Measurements from ENCODE around the gene TFF2. TPM values are rescaled to one million over a fixed set of nuclear protein-coding genes. Genes with fewer than 3 reads are reported as not detected.

The TFF2 gene
- total RNA-seq, 2 experiments from 2014 or later = not detected

DNA sequence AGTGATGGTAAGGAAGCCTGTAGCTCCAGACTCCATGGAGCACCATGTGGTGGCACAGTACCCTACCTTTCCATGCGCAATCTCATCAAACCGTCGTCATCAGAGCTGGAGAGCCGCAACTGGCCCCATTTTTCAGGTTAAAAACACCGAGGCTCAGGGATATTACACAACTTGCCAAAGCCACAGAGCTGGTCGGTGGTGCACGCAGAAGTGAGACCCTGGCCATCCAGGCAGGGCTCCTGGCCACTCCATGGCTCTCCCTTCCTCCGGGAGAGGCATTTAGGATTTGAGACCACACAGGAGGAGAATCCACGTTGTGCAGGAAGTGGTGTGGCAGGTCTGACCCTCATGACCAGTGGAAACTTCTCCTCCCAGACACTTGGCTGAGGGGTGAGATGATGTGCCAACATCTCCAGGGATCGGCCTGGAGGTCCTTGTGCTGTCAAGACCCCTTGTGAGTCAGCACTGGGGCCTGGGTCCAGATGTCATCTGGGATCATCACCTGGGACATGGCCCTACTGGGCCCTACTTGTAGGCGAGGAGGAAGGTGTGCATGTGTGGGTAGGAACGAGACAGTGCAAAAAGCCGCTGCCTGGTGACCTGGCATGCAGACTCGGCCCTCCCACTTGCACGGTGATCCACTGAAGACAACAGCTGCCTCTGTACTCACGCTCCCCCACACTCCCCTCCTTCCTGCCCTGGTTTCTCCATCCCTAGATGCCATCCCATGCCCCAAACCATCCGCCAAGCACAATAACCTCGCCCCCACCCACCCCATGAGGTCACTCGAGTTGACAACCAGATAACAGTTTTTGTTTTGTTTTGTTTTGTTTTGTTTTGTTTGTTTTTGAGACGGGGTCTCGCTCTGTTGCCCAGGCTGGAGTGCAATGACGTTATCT lies 46.0 kb downstream of the TFF2 start:
- Mint-ChIP-seq H3K9me3 (no peaks in the 10 kb centered on the region), H3K4me1 (peaks cover 19% of the 10 kb centered on the region), H3K27ac (no peak overlapping the region), H3K4me3 (no peak overlapping the region), H3K36me3 (no peaks in the 10 kb centered on the region), H3K27me3 (peaks cover 6% of the 10 kb centered on the region)
- POLR2A ChIA-PET = no interaction called here
- no peak for DNase-seq
- no peak for ATAC-seq (ENCODE audit: low read depth)

DNA sequence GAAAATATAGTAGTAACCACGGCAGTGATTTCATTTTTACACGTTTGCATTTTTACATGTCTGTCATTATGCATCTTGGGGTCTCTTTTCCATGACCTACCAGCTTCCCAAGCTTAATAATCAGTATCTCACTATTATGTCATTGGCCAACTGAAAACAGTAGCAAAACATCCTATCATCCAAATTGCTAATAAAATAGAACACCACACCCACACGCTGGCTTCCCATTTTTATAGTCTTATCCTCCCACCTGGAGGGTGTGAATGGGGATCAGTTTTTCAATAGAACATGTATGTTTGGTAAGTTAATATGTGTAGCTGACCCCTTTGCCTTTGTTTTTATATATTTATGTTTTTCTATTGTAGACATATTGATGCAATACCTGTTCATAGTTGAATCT lies 47.4 kb downstream of the TFF2 start:
- POLR2A ChIA-PET = no interaction called here
- H3K27me3 Mint-ChIP-seq = peaks cover 6% of the 10 kb centered on the region
- no peak overlapping the region for H3K27ac Mint-ChIP-seq
- H3K9me3 Mint-ChIP-seq = no peaks in the 10 kb centered on the region
- H3K4me1 Mint-ChIP-seq = peaks cover 23% of the 10 kb centered on the region
- H3K36me3 Mint-ChIP-seq = no peaks in the 10 kb centered on the region
- no peak for ATAC-seq (ENCODE audit: low read depth)
- no peak overlapping the region for H3K4me3 Mint-ChIP-seq
- DNase-seq = no peak

DNA sequence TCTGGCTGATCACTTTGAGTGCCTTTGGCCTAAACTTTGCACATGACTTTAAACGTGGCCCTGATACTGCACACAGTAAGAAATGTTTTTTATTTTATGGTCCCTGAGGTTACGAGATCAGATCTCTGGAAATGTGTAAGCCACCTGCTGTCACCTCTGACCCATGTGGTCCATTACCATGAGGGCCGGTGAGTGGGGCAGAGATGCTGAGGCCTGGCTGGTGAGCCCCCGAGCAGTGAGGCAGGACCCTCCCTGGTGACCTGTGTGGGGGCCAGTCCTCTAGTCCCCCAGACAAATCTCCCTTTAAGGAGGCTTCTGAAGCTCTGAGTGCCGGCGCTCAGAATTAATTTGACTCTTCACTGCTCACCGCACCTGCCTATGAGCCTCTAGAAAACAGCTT lies 48.0 kb downstream of the TFF2 start:
- Mint-ChIP-seq H3K4me1 (peaks cover 23% of the 10 kb centered on the region), H3K9me3 (no peaks in the 10 kb centered on the region), H3K27me3 (peaks cover 6% of the 10 kb centered on the region), H3K4me3 (no peak overlapping the region), H3K27ac (no peak overlapping the region), H3K36me3 (no peaks in the 10 kb centered on the region)
- POLR2A ChIA-PET = no interaction called here
- no peak for DNase-seq
- no peak for ATAC-seq (ENCODE audit: low read depth)

DNA sequence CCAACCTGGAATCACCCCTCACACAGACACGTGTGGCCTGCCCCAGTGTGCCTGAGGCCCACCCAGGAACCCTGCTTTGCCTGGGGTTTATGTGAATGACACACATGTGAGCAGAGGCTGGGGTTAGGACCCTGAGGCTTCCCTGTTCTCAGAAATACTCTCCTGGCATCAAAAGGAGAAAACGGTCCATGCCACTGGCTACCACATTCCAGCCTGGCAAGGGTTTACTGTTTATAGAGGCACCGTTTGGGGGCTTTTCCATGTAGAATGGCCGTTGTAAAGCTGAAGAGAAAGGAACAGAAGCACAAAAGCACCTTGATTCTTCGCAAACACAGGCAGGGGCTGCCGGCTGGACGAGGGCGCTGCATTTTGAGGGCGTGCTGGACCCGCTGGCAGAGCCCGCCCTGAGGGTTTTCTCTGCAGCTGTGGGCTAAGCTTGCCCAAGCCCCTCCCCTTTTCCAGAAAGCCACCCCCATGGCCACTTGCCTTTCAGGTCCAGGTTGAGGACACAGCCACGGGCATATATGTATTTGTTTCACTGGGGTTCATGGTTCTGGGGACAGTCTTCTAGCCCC lies 48.6 kb downstream of the TFF2 start:
- DNase-seq (no peak), ATAC-seq (ENCODE audit: low read depth) (no peak)
- Mint-ChIP-seq H3K4me1 (peaks cover 23% of the 10 kb centered on the region), H3K36me3 (no peaks in the 10 kb centered on the region), H3K4me3 (no peak overlapping the region), H3K27me3 (peaks cover 6% of the 10 kb centered on the region), H3K9me3 (no peaks in the 10 kb centered on the region), H3K27ac (no peak overlapping the region)
- POLR2A ChIA-PET = no interaction called here

DNA sequence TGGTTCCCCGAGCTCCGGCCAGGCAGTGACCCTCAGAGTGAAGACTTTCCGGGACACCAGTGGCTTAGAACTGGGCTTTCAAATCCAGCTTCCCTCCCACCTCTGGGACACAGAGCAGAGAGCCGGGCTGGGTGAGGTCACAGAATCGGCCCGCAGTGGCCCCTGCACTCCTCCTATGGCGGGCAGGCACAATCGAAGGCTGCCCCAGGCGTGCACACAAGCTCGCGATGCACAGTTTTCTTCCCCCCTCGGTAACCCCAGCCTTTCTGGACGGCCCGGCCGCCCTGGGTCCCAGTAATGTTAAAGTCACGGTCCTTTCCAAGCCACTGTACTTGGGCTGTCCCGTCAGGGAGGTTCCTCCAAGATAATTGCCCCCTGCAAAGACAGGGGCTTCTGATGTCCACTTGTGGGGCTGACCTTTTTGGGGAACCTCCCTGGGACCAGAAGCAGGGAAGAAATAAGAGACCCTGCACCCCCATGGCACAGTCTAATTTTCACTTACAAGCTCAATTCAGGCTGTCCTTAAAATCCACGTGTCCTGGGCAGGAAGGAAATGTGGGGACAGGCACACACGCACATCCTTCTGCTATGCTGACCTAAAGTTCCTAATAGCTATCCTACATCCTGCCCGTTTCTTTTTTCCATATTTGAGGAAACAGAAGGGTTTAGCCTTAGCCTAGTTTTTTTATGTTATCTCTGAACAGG lies 49.3 kb downstream of the TFF2 start:
- Mint-ChIP-seq H3K36me3 (no peaks in the 10 kb centered on the region), H3K27ac (no peak overlapping the region), H3K4me3 (no peak overlapping the region), H3K4me1 (peaks cover 18% of the 10 kb centered on the region), H3K27me3 (peaks cover under 1% of the 10 kb centered on the region), H3K9me3 (no peaks in the 10 kb centered on the region)
- ATAC-seq (ENCODE audit: low read depth) (no peak), DNase-seq (no peak)
- POLR2A ChIA-PET = no interaction called here

DNA sequence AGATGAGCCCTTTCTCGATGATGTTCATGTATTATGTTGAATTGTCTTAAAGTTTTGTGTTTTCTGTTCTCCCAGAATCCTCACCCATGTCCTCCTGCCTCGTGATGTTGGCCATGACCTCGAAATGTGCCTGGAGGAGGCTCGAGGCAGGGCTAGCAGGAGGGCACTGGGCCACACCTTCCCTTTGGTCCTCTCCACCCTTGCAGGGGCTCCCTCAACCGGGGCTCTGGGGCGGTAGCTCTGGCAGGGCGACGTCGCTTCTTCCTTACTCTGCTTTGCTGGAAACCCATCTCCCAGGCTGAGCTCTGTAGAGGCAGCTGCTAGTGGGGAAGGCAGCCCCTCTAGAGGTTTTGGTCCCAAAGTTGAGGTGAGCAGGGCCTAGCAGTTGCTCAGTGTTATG lies 49.8 kb downstream of the TFF2 start:
- Mint-ChIP-seq H3K4me1 (peaks cover 17% of the 10 kb centered on the region), H3K4me3 (no peak overlapping the region), H3K9me3 (no peaks in the 10 kb centered on the region), H3K27ac (no peak overlapping the region), H3K27me3 (no peaks in the 10 kb centered on the region), H3K36me3 (no peaks in the 10 kb centered on the region)
- POLR2A ChIA-PET = no interaction called here
- ATAC-seq (ENCODE audit: low read depth) (no peak), DNase-seq (no peak)

DNA sequence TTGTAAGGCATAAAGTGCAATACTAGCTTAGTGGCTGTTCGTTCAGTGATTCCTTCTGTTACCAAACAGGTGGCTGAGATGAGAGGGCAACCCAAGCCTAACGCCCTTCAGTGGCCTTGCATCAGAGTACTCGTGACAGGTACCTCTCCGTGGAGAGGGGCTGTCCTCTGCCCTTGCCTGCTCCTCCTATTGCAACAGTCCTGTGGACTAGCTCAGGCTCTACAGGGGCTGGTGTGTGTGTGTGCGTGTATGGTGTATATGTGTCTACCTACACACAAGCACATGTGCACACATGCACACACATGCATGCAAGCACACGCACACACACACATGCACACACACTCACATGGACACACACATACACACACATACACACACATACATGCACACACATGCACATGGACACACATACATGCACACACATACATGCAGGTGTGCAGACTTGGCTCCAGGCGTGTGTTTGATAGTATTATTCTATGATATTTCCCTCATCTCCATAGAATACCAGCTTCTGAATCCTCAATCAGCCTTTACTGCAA lies 50.7 kb downstream of the TFF2 start:
- Mint-ChIP-seq H3K27ac (no peak overlapping the region), H3K9me3 (no peaks in the 10 kb centered on the region), H3K4me1 (peaks cover 17% of the 10 kb centered on the region), H3K27me3 (no peaks in the 10 kb centered on the region), H3K4me3 (no peak overlapping the region), H3K36me3 (peaks cover 3% of the 10 kb centered on the region)
- ATAC-seq (ENCODE audit: low read depth) = no peak
- POLR2A ChIA-PET = no interaction called here
- no peak for DNase-seq

DNA sequence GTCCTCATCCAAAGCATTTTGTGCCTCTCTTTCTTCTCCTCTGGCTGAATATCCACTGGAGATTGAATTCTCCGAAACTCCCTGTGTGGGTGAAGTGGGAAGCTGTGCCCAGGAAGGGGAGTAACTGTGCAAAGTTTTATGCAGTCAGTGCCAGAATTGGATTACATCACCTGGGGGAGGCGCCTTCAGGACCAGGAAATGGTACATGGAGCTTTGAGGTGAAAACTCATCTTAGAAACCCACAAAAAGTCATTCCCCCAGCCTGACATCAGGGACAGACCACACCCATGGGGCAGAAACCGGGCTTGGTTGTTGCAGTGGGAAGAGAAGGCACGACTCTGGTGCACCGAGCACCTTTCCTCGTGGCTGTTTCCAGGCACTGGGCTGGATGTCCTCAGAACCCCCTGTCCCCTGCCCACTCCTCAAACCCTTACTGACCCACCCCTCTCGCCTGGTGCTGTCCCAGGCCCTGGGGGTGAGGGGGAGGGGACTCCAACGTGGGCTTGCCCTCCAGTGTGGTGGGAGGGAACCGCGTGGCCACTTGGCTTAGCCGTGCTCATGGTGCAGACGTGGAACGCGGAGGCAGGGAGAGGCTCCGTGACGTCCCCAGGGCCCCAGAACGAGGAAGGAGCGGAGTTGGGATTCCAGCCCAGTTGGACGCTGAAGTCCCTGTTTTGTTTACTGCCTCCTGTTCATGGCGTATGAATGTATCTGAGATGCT lies 51.3 kb downstream of the TFF2 start:
- DNase-seq (no peak), ATAC-seq (ENCODE audit: low read depth) (peak; percentile 77)
- Mint-ChIP-seq H3K4me1 (peaks cover 14% of the 10 kb centered on the region), H3K27me3 (no peaks in the 10 kb centered on the region), H3K4me3 (peak overlapping the region; percentile 30), H3K9me3 (no peaks in the 10 kb centered on the region), H3K36me3 (peaks cover 3% of the 10 kb centered on the region), H3K27ac (no peak overlapping the region)
- POLR2A ChIA-PET = interaction anchor here (0.7 kb wide), 1 partner anchor 118 kb away, joined by 3 read pairs; no protein-coding TSS in a partner anchor

DNA sequence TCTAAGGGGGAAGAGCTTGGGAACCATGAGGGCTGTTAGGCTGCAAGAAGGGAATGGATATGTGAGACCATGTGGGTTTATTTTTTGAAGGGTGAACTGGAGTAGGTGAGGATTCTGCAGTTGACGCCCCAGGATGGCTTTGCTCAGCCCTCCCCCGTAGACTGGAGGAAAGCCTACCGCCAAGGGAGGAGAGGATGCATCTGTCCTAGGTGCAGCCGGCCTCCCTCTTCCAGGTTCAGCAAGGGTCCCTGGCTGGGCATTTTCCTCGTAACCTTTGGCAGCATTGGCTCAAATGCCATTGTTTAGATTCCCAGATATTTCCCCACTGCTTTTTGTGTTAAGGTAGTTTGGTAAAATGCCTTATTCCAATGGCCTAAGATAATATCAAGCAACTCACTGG lies 52.1 kb downstream of the TFF2 start:
- DNase-seq (no peak), ATAC-seq (ENCODE audit: low read depth) (no peak)
- H3K36me3 Mint-ChIP-seq = peaks cover 3% of the 10 kb centered on the region
- H3K9me3 Mint-ChIP-seq = no peaks in the 10 kb centered on the region
- no peak overlapping the region for H3K4me3 Mint-ChIP-seq
- H3K27ac Mint-ChIP-seq = no peak overlapping the region
- no peaks in the 10 kb centered on the region for H3K27me3 Mint-ChIP-seq
- peaks cover 14% of the 10 kb centered on the region for H3K4me1 Mint-ChIP-seq
- POLR2A ChIA-PET = interaction anchor here (0.7 kb wide), 1 partner anchor 118 kb away, joined by 3 read pairs; no protein-coding TSS in a partner anchor

DNA sequence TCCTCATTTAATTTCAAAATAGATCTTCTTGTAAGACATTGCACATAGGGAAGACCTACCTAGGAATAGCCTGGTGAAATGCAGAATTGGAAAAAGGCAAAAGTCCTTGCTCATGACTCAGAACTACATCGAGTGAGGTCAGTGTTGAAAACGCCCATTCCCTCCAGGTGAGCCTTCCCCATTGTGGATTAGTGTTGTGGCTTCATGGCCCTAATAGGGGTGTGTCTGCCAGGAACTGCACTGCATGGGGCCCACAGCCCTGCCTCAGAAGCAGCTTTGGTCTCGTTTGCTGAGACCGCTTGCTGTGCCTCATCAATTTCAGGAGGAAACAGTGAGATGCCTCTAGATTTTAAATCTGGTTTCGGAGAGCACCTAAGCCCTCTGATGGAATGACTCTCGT lies 52.6 kb downstream of the TFF2 start:
- H3K36me3 Mint-ChIP-seq = peaks cover 3% of the 10 kb centered on the region
- no peak overlapping the region for H3K4me3 Mint-ChIP-seq
- no peaks in the 10 kb centered on the region for H3K27me3 Mint-ChIP-seq
- no peak overlapping the region for H3K27ac Mint-ChIP-seq
- POLR2A ChIA-PET = no interaction called here
- no peaks in the 10 kb centered on the region for H3K9me3 Mint-ChIP-seq
- H3K4me1 Mint-ChIP-seq = peaks cover 14% of the 10 kb centered on the region
- ATAC-seq (ENCODE audit: low read depth) = no peak
- no peak for DNase-seq

DNA sequence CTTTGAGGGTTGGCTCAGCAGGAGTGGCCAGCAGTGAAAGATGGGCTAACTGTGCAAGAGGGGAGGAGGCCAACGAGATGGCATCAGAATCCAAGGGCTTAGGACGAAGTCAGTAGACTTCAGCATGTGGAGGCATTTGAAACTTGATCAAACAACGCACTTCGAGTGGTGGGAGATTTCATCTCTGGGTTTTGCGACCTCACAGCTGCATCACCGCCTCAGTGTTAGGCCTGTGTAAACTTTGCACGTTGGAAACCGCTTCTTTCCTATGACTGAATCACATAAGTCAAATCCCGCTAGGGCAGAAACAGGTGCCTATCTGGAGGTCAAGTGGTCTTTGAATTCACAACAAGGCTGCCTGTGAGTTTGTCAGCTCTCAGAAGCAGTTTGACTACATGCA lies 53.4 kb downstream of the TFF2 start:
- H3K4me3 Mint-ChIP-seq = no peak overlapping the region
- POLR2A ChIA-PET = no interaction called here
- peaks cover 14% of the 10 kb centered on the region for H3K4me1 Mint-ChIP-seq
- peaks cover 3% of the 10 kb centered on the region for H3K36me3 Mint-ChIP-seq
- H3K27ac Mint-ChIP-seq = no peak overlapping the region
- H3K9me3 Mint-ChIP-seq = no peaks in the 10 kb centered on the region
- no peaks in the 10 kb centered on the region for H3K27me3 Mint-ChIP-seq
- ATAC-seq (ENCODE audit: low read depth) = no peak
- DNase-seq = no peak

DNA sequence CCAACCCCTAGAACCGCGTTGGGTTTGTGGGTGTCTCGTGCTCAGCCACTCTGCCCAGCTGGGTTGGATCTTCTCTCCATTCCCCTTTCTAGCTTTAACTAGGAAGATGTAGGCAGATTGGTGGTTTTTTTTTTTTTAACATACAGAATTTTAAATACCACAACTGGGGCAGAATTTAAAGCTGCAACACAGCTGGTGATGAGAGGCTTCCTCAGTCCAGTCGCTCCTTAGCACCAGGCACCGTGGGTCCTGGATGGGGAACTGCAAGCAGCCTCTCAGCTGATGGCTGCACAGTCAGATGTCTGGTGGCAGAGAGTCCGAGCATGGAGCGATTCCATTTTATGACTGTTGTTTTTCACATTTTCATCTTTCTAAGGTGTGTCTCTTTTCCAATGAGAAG lies 54.3 kb downstream of the TFF2 start:
- Mint-ChIP-seq H3K4me1 (peaks cover 14% of the 10 kb centered on the region), H3K4me3 (no peak overlapping the region), H3K36me3 (peaks cover 3% of the 10 kb centered on the region), H3K27me3 (no peaks in the 10 kb centered on the region), H3K9me3 (no peaks in the 10 kb centered on the region), H3K27ac (no peak overlapping the region)
- ATAC-seq (ENCODE audit: low read depth) = no peak
- POLR2A ChIA-PET = interaction anchor here (0.7 kb wide), 1 partner anchor 111 kb away, joined by 3 read pairs; no protein-coding TSS in a partner anchor
- DNase-seq = no peak

Measured in activated naive CD8-positive, alpha-beta T cell treated with anti-CD3 and anti-CD28 coated beads, Interleukin-2, amount 10 ng/mL, durations not matched to agents 7 days and 5 days (primary cell).